Kidney (tissue), 14 donors: ENCODE data around the gene AKAP13. TPM values are rescaled to one million over a fixed set of nuclear protein-coding genes. Genes with fewer than 3 reads are reported as not detected.

Source experiments
- DNase-seq, 5 donors: peaks; one replicate each; pipeline ENCODE4 v3.0.0-alpha.2; 2013 to 2020
- FAIRE-seq: peaks from 2 replicates; lab custom pipeline; 2012; peaks lifted over from hg19 to GRCh38; lab: Jason Lieb, UNC
- H3K27ac ChIP-seq, 2 donors: one replicate each; pipeline ENCODE4 v1.7.0; 2013; ENCODE audit warnings: low read depth in 2 of 2, low read length in 2 of 2, inconsistent platforms in 1 of 2
- H3K27me3 ChIP-seq: one replicate; pipeline ENCODE4 v1.7.1; 2013; ENCODE audit warnings: low read length, inconsistent platforms; ENCODE audit not compliant: control insufficient read depth, insufficient read depth
- H3K36me3 ChIP-seq, 3 donors: one replicate each; pipeline versions ENCODE4 v1.7.0 to v1.7.1; 2013; ENCODE audit warnings: low read length in 3 of 3, control low read depth in 1 of 3, inconsistent platforms in 1 of 3; ENCODE audit not compliant: insufficient read depth in 3 of 3, control insufficient read depth in 2 of 3
- H3K4me1 ChIP-seq, 3 donors: one replicate each; pipeline versions ENCODE4 v1.7.0 to v1.7.1; 2013; ENCODE audit warnings: low read length in 3 of 3, inconsistent platforms in 1 of 3, low read depth in 1 of 3; ENCODE audit not compliant: control insufficient read depth in 2 of 3, insufficient read depth in 2 of 3
- H3K4me3 ChIP-seq, 3 donors: one replicate each; pipeline versions ENCODE4 v1.7.0 to v1.8.1; 2013; ENCODE audit warnings: low read length in 3 of 3, control low read depth in 1 of 3, inconsistent platforms in 1 of 3
- H3K9ac ChIP-seq, 3 donors: one replicate each; pipeline versions ENCODE4 v1.7.0 to v1.7.1; 2013; ENCODE audit warnings: low read length in 3 of 3, control low read depth in 1 of 3, inconsistent platforms in 1 of 3
- H3K9me3 ChIP-seq, 3 donors: one replicate each; pipeline versions ENCODE4 v1.7.0 to v1.7.1; 2013; ENCODE audit warnings: low read length in 3 of 3, control low read depth in 1 of 3, inconsistent platforms in 1 of 3; ENCODE audit not compliant: control insufficient read depth in 2 of 3, insufficient read depth in 1 of 3
- intact Hi-C: fragments of 100-400 bp; cut with DNase I; formaldehyde crosslinking; loops from one replicate; pipeline ENCODE4 v1.11.1; 2022
- polyA plus RNA-seq: library from polyadenylated mRNA; stranded (reverse); fragments of 350-450 nt; fragmentation: Illumina TruSeq; extraction: RNeasy Lipid Tissue Mini Kit (QIAGEN cat#74804); gene quantifications from one replicate; pipeline ENCODE4 v1.2.3, GENCODE V29; 2014; ENCODE audit warnings: low read depth, low replicate concordance; ENCODE audit not compliant: insufficient read depth
- total RNA-seq: library from RNA; stranded (reverse); fragmentation: NEBNext Ultra II Directional; extraction: Animal tissue kit (Norgen Biotek cat#: 25700); gene quantifications from one replicate; pipeline ENCODE4 v1.2.1, GENCODE V29; 2021
- TF ChIP-seq, protein P1 (sequence below): IDR thresholded peaks from 3 replicates; pipeline ENCODE4 v1.5.1; 2012; ENCODE audit warnings: mild to moderate bottlenecking, moderate library complexity, borderline replicate concordance; ENCODE audit not compliant: insufficient read depth; ENCODE audit errors: extremely low read depth
- donor health status: control.
- donor health status: control.
- donor health status: control.
- donor health status: control.
- donor health status: control.
- donor health status: DM: yes; HTN: yes; CAD: no.
- donor health status: Normal renal cell carcinoma (clear cell type).

The AKAP13 gene
- total and polyA plus RNA-seq, 2 donors from 2014 or later, result 18.8 to 174 TPM

DNA sequence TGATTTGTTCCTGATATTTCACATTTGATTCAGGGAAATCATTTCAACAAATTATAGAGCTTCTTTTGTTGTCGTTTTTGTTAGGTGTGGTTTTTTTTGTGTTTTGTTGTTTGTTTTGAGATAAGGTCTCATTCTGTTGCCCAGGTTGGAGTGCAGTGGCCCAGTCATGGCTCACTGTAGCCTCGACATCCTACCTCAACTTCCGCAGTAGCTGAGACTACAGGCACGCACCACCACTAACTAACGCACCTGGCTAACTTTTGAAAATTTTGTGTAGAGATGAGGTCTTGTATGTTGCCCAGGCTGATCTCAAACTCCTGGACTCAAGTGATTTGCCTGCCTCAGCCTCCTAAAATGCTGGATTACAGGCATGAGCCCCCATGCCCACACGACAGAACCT, 177.0 kb downstream of the AKAP13 start:
- TF ChIP-seq, protein P1, sequence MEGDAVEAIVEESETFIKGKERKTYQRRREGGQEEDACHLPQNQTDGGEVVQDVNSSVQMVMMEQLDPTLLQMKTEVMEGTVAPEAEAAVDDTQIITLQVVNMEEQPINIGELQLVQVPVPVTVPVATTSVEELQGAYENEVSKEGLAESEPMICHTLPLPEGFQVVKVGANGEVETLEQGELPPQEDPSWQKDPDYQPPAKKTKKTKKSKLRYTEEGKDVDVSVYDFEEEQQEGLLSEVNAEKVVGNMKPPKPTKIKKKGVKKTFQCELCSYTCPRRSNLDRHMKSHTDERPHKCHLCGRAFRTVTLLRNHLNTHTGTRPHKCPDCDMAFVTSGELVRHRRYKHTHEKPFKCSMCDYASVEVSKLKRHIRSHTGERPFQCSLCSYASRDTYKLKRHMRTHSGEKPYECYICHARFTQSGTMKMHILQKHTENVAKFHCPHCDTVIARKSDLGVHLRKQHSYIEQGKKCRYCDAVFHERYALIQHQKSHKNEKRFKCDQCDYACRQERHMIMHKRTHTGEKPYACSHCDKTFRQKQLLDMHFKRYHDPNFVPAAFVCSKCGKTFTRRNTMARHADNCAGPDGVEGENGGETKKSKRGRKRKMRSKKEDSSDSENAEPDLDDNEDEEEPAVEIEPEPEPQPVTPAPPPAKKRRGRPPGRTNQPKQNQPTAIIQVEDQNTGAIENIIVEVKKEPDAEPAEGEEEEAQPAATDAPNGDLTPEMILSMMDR, result no peak
- Histone ChIP-seq H3K9me3 (no peaks in the 10 kb centered on the region), H3K27me3 (no peaks in the 10 kb centered on the region), H3K4me1 (no peaks in the 10 kb centered on the region), H3K4me3 (no peak overlapping the region), H3K36me3 (no peaks in the 10 kb centered on the region), H3K9ac (no peak overlapping the region), H3K27ac (no peak overlapping the region)
- intact Hi-C loops, result no loop called here
- FAIRE-seq (no peak), DNase-seq (no peak)

DNA sequence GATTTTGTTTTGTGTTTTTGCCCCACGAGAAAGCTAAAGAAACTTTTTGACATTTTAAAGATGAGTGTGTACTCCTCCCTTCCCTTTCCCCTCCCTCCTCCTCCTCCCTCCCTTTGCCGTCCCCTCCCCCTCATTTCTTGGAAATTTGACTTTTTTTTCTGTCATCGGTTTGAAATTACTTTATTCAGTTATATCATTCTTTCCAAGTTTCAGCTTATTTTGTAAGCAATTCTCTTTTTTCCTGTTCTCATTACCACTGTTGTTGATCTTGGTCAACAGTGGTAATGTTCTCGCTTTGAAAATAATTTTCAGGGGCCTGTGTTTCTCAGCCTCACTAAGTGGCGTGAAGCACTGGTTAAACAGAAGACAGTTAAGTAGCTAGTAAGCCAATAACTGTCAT, 178.4 kb downstream of the AKAP13 start:
- Histone ChIP-seq H3K27ac (no peak overlapping the region), H3K36me3 (no peaks in the 10 kb centered on the region), H3K9me3 (no peaks in the 10 kb centered on the region), H3K4me3 (no peak overlapping the region), H3K27me3 (no peaks in the 10 kb centered on the region), H3K4me1 (peaks cover 0 to 5% (median 0%) of the 10 kb centered on the region in 3 donors), H3K9ac (no peak overlapping the region)
- FAIRE-seq (no peak), DNase-seq (no peak)
- intact Hi-C loops, result no loop called here
- TF ChIP-seq, protein P1, result no peak

- TF ChIP-seq, protein P1, result no peak
- H3K9ac ChIP-seq, result no peak overlapping the region
- no peaks in the 10 kb centered on the region for H3K27me3 ChIP-seq
- no peaks in the 10 kb centered on the region for H3K36me3 ChIP-seq
- no peak for DNase-seq
- FAIRE-seq, result no peak
- H3K27ac ChIP-seq, result no peak overlapping the region
- H3K9me3 ChIP-seq, result no peaks in the 10 kb centered on the region
- intact Hi-C loops, result no loop called here
- peaks cover 0 to 6% (median 0%) of the 10 kb centered on the region in 3 donors for H3K4me1 ChIP-seq
- H3K4me3 ChIP-seq, result no peak overlapping the region
These were observed 179.1 kb downstream of the AKAP13 start for GRCh38 chr15:85559530-85559929.

DNA sequence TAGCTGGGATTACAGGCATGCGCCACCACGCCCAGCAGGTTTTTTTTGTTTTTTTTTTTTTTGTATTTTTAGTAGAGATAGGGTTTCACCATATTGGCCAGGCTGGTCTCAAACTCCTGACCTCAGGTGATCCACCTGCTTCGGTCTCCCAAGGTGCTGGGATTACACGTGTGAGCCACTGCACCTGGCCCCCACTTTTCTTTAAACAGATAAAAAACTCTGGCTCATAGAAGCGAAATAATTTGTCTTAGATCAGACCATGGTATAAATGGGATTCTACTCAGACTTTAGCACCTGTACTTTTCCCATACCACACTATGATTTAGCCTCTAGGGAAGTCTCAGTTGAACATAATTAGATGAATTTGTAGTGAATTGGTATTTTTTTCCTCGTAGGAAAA, 182.4 kb downstream of the AKAP13 start:
- H3K4me1 ChIP-seq, result peaks cover 0 to 6% (median 0%) of the 10 kb centered on the region in 3 donors
- H3K27ac ChIP-seq, result no peak overlapping the region
- H3K9me3 ChIP-seq, result no peaks in the 10 kb centered on the region
- no peak overlapping the region for H3K9ac ChIP-seq
- H3K4me3 ChIP-seq, result no peak overlapping the region
- TF ChIP-seq, protein P1, result no peak
- H3K27me3 ChIP-seq, result no peaks in the 10 kb centered on the region
- DNase-seq (no peak), FAIRE-seq (no peak)
- intact Hi-C loops, result no loop called here
- no peaks in the 10 kb centered on the region for H3K36me3 ChIP-seq
